HCT116 (cell line): ENCODE measurements around the gene RAB9A. TPM values are rescaled to one million over a fixed set of nuclear protein-coding genes. Genes with fewer than 3 reads are reported as not detected.
"Not testable (repeated sequence)": the region's sequence is repeated elsewhere in the genome, so short reads cannot be mapped to it uniquely, and the experiment has no call there.

Experiments used
- ATAC-seq: fragments of 200-7000 bp; cut with Tn5 transposase; 2 replicates; pipeline ENCODE4 v1.9.1; 2020; ENCODE audit warnings: mild to moderate bottlenecking, moderate library complexity
- BruUV-seq: library from RNA; stranded (reverse); fragments of 400-500 nt; replicated peaks from 2 replicates; lab custom pipeline; 2021; lab: Mats Ljungman, UMichigan
- CTCF ChIA-PET: fragments of 300-600 bp; sonication (Branson Sonifier 250); formaldehyde crosslinking; loops from one replicate; lab custom pipeline; 2021; ENCODE audit warnings: antibody characterized with exemption; lab: Charles Lee
- POLR2A ChIA-PET: fragments of 300-600, 350-600 bp; sonication (Branson Sonifier 250); formaldehyde crosslinking; loops from one replicate; lab custom pipeline; 2021; ENCODE audit warnings: antibody characterized with exemption; lab: Charles Lee
- RAD21 ChIA-PET, 2 experiments: fragments of 300-600 bp; sonication (Branson Sonifier 250); formaldehyde crosslinking; loops; one replicate each; lab custom pipeline; 2023; ENCODE audit warnings: low total read pairs in 2 of 2; ENCODE audit not compliant: uncharacterized antibody in 2 of 2, unreplicated experiment in 2 of 2, low non-redundant PET in 1 of 2; lab: Charles Lee
- DNase-seq: peaks from one replicate; pipeline ENCODE4 v3.0.0-alpha.2; 2010; ENCODE audit warnings: low read depth, low spot score
- H2AFZ ChIP-seq: fragments of 200-600 bp; shearing (Covaris generic), sonication (generic); 2 replicates; pipeline ENCODE4 v1.6.1; 2017; ENCODE audit warnings: low read depth, mixed run types, mixed read lengths, antibody characterized with exemption, low read length; ENCODE audit not compliant: poor library complexity, severe bottlenecking
- H3K27ac ChIP-seq: 2 replicates; pipeline ENCODE4 v1.5.1; 2012; ENCODE audit warnings: low read depth, low read length
- H3K27me3 ChIP-seq: fragments of 200-600 bp; sonication (generic); 2 replicates; pipeline ENCODE4 v1.6.1; 2016; ENCODE audit warnings: mixed run types, low read length, mixed read lengths; ENCODE audit not compliant: insufficient read depth
- H3K36me3 ChIP-seq, 2 experiments: fragments of 200-500 bp in 1 of 2; fragments of 200-600 bp in 1 of 2; sonication (Bioruptor generic) in 1 of 2; sonication (generic) in 1 of 2; 2 replicates each; pipeline versions ENCODE4 v1.5.1 to v1.6.1; 2014 to 2016; ENCODE audit warnings: low read length in 2 of 2, inconsistent platforms in 1 of 2, mixed read lengths in 1 of 2, mixed run types in 1 of 2; ENCODE audit not compliant: insufficient read depth in 2 of 2, control insufficient read depth in 1 of 2
- H3K4me1 ChIP-seq, 2 experiments: fragments of 200-600 bp in 1 of 2; sonication (generic) in 1 of 2; 2 replicates each; pipeline versions ENCODE4 v1.5.1 to v1.6.1; 2012 to 2017; ENCODE audit warnings: low read length in 2 of 2, inconsistent platforms in 1 of 2, mild to moderate bottlenecking in 1 of 2, mixed read lengths in 1 of 2, mixed run types in 1 of 2, moderate library complexity in 1 of 2; ENCODE audit not compliant: insufficient read depth in 2 of 2, control insufficient read depth in 1 of 2
- H3K4me2 ChIP-seq: fragments of 200-600 bp; sonication (generic); 2 replicates; pipeline ENCODE4 v1.6.1; 2017; ENCODE audit warnings: mixed run types, low read length, mixed read lengths
- H3K4me3 ChIP-seq, 2 experiments: fragments of 200-600 bp in 1 of 2; sonication (generic) in 1 of 2; replicated peaks in 1 of 2; 2 replicates each; pipeline ENCODE4 v1.5.1; 2011 to 2016; ENCODE audit warnings: low read length in 2 of 2, control low read depth in 1 of 2, low read depth in 1 of 2, mild to moderate bottlenecking in 1 of 2, mixed read lengths in 1 of 2, mixed run types in 1 of 2
- H3K79me2 ChIP-seq: fragments of 200-600 bp; sonication (generic); 2 replicates; pipeline ENCODE4 v1.6.1; 2017; ENCODE audit warnings: mild to moderate bottlenecking, mixed run types, low read length, moderate library complexity, mixed read lengths; ENCODE audit not compliant: insufficient read depth
- H3K9ac ChIP-seq: fragments of 200-600 bp; sonication (generic); 2 replicates; pipeline ENCODE4 v1.6.1; 2016; ENCODE audit warnings: low read length, mixed read lengths
- H3K9me2 ChIP-seq: fragments of 200-600 bp; sonication (generic), shearing (Covaris generic); 2 replicates; pipeline ENCODE4 v1.6.1; 2017; ENCODE audit warnings: mixed run types, mild to moderate bottlenecking, moderate library complexity; ENCODE audit not compliant: insufficient read depth
- H3K9me3 ChIP-seq, 2 experiments: fragments of 200-500 bp in 1 of 2; fragments of 200-600 bp in 1 of 2; sonication (Bioruptor generic) in 1 of 2; sonication (generic) in 1 of 2; 2 replicates each; pipeline ENCODE4 v1.6.1; 2014 to 2017; ENCODE audit warnings: low read length in 2 of 2, mixed read lengths in 2 of 2, inconsistent platforms in 1 of 2, low read depth in 1 of 2, mild to moderate bottlenecking in 1 of 2, mixed run types in 1 of 2, moderate library complexity in 1 of 2; ENCODE audit not compliant: control insufficient read depth in 1 of 2, insufficient read depth in 1 of 2
- H4K20me1 ChIP-seq: fragments of 200-600 bp; sonication (generic), shearing (Covaris generic); 2 replicates; pipeline ENCODE4 v1.6.1; 2017; ENCODE audit warnings: mixed run types, mild to moderate bottlenecking, moderate library complexity; ENCODE audit not compliant: insufficient read depth
- CBX3 ChIP-seq: IDR thresholded peaks from 2 replicates; pipeline ENCODE4 v1.6.1; 2012; ENCODE audit warnings: low read depth
- CTCF ChIP-seq, 3 experiments: fragments of 200-600 bp in 1 of 3; sonication (generic) in 1 of 3; IDR thresholded peaks in 2 of 3; conservative IDR thresholded peaks in 1 of 3; 2 replicates each; pipeline ENCODE4 v1.5.1; 2012 to 2017; ENCODE audit warnings: low read depth in 2 of 3, low read length in 2 of 3, antibody characterized with exemption in 1 of 3, borderline replicate concordance in 1 of 3, control low read depth in 1 of 3, mild to moderate bottlenecking in 1 of 3, mixed read lengths in 1 of 3, mixed run types in 1 of 3, moderate library complexity in 1 of 3; ENCODE audit not compliant: insufficient read depth in 1 of 3
- ELF1 ChIP-seq: IDR thresholded peaks from 2 replicates; pipeline ENCODE4 v1.6.1; 2012; ENCODE audit warnings: low read depth, borderline replicate concordance
- FOSL1 ChIP-seq: IDR thresholded peaks from 2 replicates; pipeline ENCODE4 v1.6.1; 2012; ENCODE audit warnings: low read depth
- SRF ChIP-seq: IDR thresholded peaks from 2 replicates; pipeline ENCODE4 v1.6.1; 2012; ENCODE audit warnings: low read depth
- YY1 ChIP-seq: IDR thresholded peaks from 2 replicates; pipeline ENCODE4 v1.6.1; 2011; ENCODE audit warnings: low read length, low read depth, moderate library complexity, mild to moderate bottlenecking; ENCODE audit not compliant: insufficient replicate concordance; ENCODE audit errors: extremely low read depth
- ZNF274 ChIP-seq: fragments of 200-500 bp; sonication (Bioruptor generic); IDR thresholded peaks from 2 replicates; pipeline ENCODE4 v1.6.1; 2014; ENCODE audit warnings: mild to moderate bottlenecking, low read depth, low read length, inconsistent platforms
- intact Hi-C: fragments of 100-400 bp; cut with micrococcal nuclease; formaldehyde crosslinking; loops from 2 replicates; pipeline ENCODE4 v1.10.0; 2022
- total RNA-seq: library from RNA; stranded (reverse); gene quantifications from one replicate; pipeline ENCODE4 v1.2.1, GENCODE V29; 2021; ENCODE audit not compliant: unreplicated experiment

RAB9A gene
- total RNA-seq, 1 experiment from 2014 or later, result 23.9 TPM

GRCh38 chrX:13676885-13677284 lies 12.0 kb upstream of the RAB9A start:
- no peak for DNase-seq
- Histone ChIP-seq H3K4me2 (no peak overlapping the region), H3K27ac (no peak overlapping the region), H3K9me2 (no peaks in the 10 kb centered on the region), H3K27me3 (no peaks in the 10 kb centered on the region), H3K79me2 (no peaks in the 10 kb centered on the region), H3K9ac (no peak overlapping the region), H4K20me1 (no peaks in the 10 kb centered on the region), H2AFZ (no peak overlapping the region), H3K4me3 (no peak overlapping the region), H3K36me3 (no peaks in the 10 kb centered on the region), H3K4me1 (no peaks in the 10 kb centered on the region), H3K9me3 (no peaks in the 10 kb centered on the region)
- CTCF ChIA-PET, result no interaction called here
- POLR2A ChIA-PET, result no interaction called here
- no peak for TF ChIP-seq FOSL1
- no peak for TF ChIP-seq ELF1
- TF ChIP-seq CBX3, result no peak
- no peak for TF ChIP-seq SRF
- TF ChIP-seq YY1, result no peak
- no peak for TF ChIP-seq CTCF (IDR thresholded peaks at IDR 0.05 in 2 of 3, conservative IDR thresholded peaks at IDR 0.05 in 1 of 3; ENCODE audit: borderline replicate concordance in 1 of 3, insufficient read depth in 1 of 3, low read depth in 2 of 3, low read length in 2 of 3)
- no peak for TF ChIP-seq ZNF274
- RAD21 ChIA-PET, result no interaction called here
- intact Hi-C loops, result no loop called here
- no TSS peak for BruUV-seq
- ATAC-seq, result no peak

GRCh38 chrX:13679700-13680099 lies 9.2 kb upstream of the RAB9A start:
- DNase-seq, H4K20me1 ChIP-seq, H3K9me3 ChIP-seq, ATAC-seq, H3K79me2 ChIP-seq, BruUV-seq, RAD21 ChIA-PET, H3K4me2 ChIP-seq, CTCF ChIA-PET, H3K4me3 ChIP-seq, H3K4me1 ChIP-seq, POLR2A ChIA-PET, intact Hi-C loops, H2AFZ ChIP-seq, H3K9ac ChIP-seq, H3K9me2 ChIP-seq, H3K27ac ChIP-seq, H3K27me3 ChIP-seq, H3K36me3 ChIP-seq: not testable (repeated sequence)
